CD4-positive, alpha-beta T cell treated with Interleukin-4 for 4 hours (primary cell): ENCODE measurements around the gene POP7.
"Not testable (repeated sequence)": the region's sequence is repeated elsewhere in the genome, so short reads cannot be mapped to it uniquely, and the experiment has no call there.

ENCODE experiments used
- DNase-seq: peaks from one replicate; pipeline ENCODE4 v3.0.0-alpha.2; 2020

Gene POP7

GRCh38 chr7:100705753-100706671 is at the start of gene POP7:
POP7 (plus strand) TSS chr7:100706121; CDS start chr7:100706831, 710 bp downstream.
- peak; percentile 97 for DNase-seq

- DNase-seq, result not testable (repeated sequence)
These were observed 43.6 kb upstream of the POP7 start for GRCh38 chr7:100662194-100662776.

- no peak for DNase-seq
These were observed 40.7 kb upstream of the POP7 start for GRCh38 chr7:100665168-100665726.

GRCh38 chr7:100667331-100668068 is 38.4 kb upstream of the POP7 start:
- DNase-seq, result no peak

- DNase-seq, result no peak
These were observed 37.9 kb upstream of the POP7 start for GRCh38 chr7:100668069-100668449.

- not testable (repeated sequence) for DNase-seq
These were observed 36.8 kb upstream of the POP7 start for GRCh38 chr7:100669106-100669505.

GRCh38 chr7:100670074-100670473 is 35.8 kb upstream of the POP7 start:
- DNase-seq, result no peak

GRCh38 chr7:100671353-100672327 is 34.3 kb upstream of the POP7 start:
- DNase-seq, result no peak

GRCh38 chr7:100673302-100673941 is 32.5 kb upstream of the POP7 start, which contains the start of gene GNB2:
GNB2 (plus strand) TSS chr7:100673740; CDS start chr7:100676266, 2,526 bp downstream.
- DNase-seq, result peak; percentile 100

GRCh38 chr7:100673942-100674410 is 31.9 kb upstream of the POP7 start:
- DNase-seq, result peak; percentile 31

- DNase-seq, result no peak
These were observed 31.4 kb upstream of the POP7 start for GRCh38 chr7:100674411-100675104.

- no peak for DNase-seq
These were observed 30.8 kb upstream of the POP7 start for GRCh38 chr7:100675105-100675451.

GRCh38 chr7:100675581-100676350 is 30.2 kb upstream of the POP7 start:
- peak; percentile 98 for DNase-seq

GRCh38 chr7:100676501-100677306 is 29.2 kb upstream of the POP7 start:
- DNase-seq, result no peak

- DNase-seq, result no peak
These were observed 28.3 kb upstream of the POP7 start for GRCh38 chr7:100677308-100678267.

- DNase-seq, result no peak
These were observed 27.5 kb upstream of the POP7 start for GRCh38 chr7:100678291-100678984.
